Left lung (tissue), 10 donors: ENCODE results near the gene KLF12. TPM values are rescaled to one million over a fixed set of nuclear protein-coding genes. Genes with fewer than 3 reads are reported as not detected.

ENCODE experiments used
- ATAC-seq: fragments of 200-7000 bp; cut with Tn5 transposase; one replicate; pipeline ENCODE4 v1.9.1; 2020; ENCODE audit warnings: moderate library complexity
- DNase-seq, 4 donors: peaks; one replicate each; pipeline ENCODE4 v3.0.0-alpha.2; 2013 to 2020
- H3K27ac ChIP-seq, 2 donors: fragments of 200-600 bp; sonication (generic) in 1 of 2; one replicate each; pipeline versions ENCODE4 v1.5.0 to v1.8.0; 2020 to 2021
- H3K27me3 ChIP-seq, 2 donors: fragments of 200-600 bp; sonication (generic) in 1 of 2; one replicate each; pipeline versions ENCODE4 v1.5.0 to v1.8.0; 2020 to 2021
- H3K36me3 ChIP-seq, 2 donors: fragments of 200-600 bp; sonication (generic) in 1 of 2; one replicate each; pipeline versions ENCODE4 v1.5.0 to v1.8.0; 2020 to 2021
- H3K4me1 ChIP-seq, 2 donors: fragments of 200-600 bp; one replicate each; pipeline ENCODE4 v1.8.0; 2021
- H3K4me3 ChIP-seq, 2 donors: fragments of 200-600 bp; sonication (generic) in 1 of 2; one replicate each; pipeline versions ENCODE4 v1.5.0 to v1.8.0; 2020 to 2021; ENCODE audit warnings: mild to moderate bottlenecking in 1 of 2
- H3K9me3 ChIP-seq, 2 donors: fragments of 200-600 bp; sonication (generic) in 1 of 2; one replicate each; pipeline versions ENCODE4 v1.5.0 to v1.8.0; 2020 to 2021
- intact Hi-C, 2 donors: fragments of 100-400 bp; cut with DNase I; formaldehyde crosslinking; loops; one replicate each; pipeline versions ENCODE4 v1.11.2 to v1.14.2; 2022
- polyA plus RNA-seq, 6 donors: library from polyadenylated mRNA; unstranded; fragments of 120-200 nt; gene quantifications; one replicate each; pipeline ENCODE4 v1.2.1, GENCODE V29; 2013; ENCODE audit not compliant: insufficient read length in 6 of 6
- total RNA-seq, 2 donors: library from RNA; stranded (reverse); fragmentation: NEBNext Ultra II Directional; extraction: Animal tissue kit (Norgen Biotek cat#: 25700); gene quantifications; one replicate each; pipeline ENCODE4 v1.2.1, GENCODE V29; 2021
- TF ChIP-seq, protein P1 (sequence below), 2 donors: fragments of 200-600 bp; sonication (generic) in 1 of 2; IDR thresholded peaks; one replicate each; pipeline versions ENCODE4 v1.5.0 to v1.8.0; 2021; ENCODE audit warnings: antibody characterized with exemption in 2 of 2
- donor health status: DM: no; HTN: yes; CAD: no.
- donor health status: DM: no; HTN: no; CAD: no.

KLF12 gene
- total and polyA plus RNA-seq, 8 donors: 7.8 to 27.7 (median 21.8) TPM

GRCh38 chr13:74128156-74128767, 5.9 kb downstream of the KLF12 start:
- Histone ChIP-seq H3K36me3 (no peaks in the 10 kb centered on the region), H3K27me3 (peaks cover 0 to 12% of the 10 kb centered on the region in 2 donors), H3K4me1 (peaks cover 4 to 5% of the 10 kb centered on the region in 2 donors), H3K4me3 (no peak overlapping the region), H3K27ac (no peak overlapping the region), H3K9me3 (no peaks in the 10 kb centered on the region)
- intact Hi-C loops: no loop called here
- DNase-seq (no peak), ATAC-seq (peak; percentile 5)
- TF ChIP-seq, protein P1, sequence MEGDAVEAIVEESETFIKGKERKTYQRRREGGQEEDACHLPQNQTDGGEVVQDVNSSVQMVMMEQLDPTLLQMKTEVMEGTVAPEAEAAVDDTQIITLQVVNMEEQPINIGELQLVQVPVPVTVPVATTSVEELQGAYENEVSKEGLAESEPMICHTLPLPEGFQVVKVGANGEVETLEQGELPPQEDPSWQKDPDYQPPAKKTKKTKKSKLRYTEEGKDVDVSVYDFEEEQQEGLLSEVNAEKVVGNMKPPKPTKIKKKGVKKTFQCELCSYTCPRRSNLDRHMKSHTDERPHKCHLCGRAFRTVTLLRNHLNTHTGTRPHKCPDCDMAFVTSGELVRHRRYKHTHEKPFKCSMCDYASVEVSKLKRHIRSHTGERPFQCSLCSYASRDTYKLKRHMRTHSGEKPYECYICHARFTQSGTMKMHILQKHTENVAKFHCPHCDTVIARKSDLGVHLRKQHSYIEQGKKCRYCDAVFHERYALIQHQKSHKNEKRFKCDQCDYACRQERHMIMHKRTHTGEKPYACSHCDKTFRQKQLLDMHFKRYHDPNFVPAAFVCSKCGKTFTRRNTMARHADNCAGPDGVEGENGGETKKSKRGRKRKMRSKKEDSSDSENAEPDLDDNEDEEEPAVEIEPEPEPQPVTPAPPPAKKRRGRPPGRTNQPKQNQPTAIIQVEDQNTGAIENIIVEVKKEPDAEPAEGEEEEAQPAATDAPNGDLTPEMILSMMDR (IDR thresholded peaks at IDR 0.05): no peak

GRCh38 chr13:74118328-74118727, 15.9 kb downstream of the KLF12 start:
- intact Hi-C loops: no loop called here
- TF ChIP-seq, protein P1 (IDR thresholded peaks at IDR 0.05): no peak
- H3K9me3 ChIP-seq: peaks cover 0 to 29% of the 10 kb centered on the region in 2 donors
- H3K4me1 ChIP-seq: no peaks in the 10 kb centered on the region
- DNase-seq (no peak), ATAC-seq (no peak)
- H3K27me3 ChIP-seq: no peaks in the 10 kb centered on the region
- no peak overlapping the region for H3K4me3 ChIP-seq
- no peak overlapping the region for H3K27ac ChIP-seq
- no peaks in the 10 kb centered on the region for H3K36me3 ChIP-seq

DNA sequence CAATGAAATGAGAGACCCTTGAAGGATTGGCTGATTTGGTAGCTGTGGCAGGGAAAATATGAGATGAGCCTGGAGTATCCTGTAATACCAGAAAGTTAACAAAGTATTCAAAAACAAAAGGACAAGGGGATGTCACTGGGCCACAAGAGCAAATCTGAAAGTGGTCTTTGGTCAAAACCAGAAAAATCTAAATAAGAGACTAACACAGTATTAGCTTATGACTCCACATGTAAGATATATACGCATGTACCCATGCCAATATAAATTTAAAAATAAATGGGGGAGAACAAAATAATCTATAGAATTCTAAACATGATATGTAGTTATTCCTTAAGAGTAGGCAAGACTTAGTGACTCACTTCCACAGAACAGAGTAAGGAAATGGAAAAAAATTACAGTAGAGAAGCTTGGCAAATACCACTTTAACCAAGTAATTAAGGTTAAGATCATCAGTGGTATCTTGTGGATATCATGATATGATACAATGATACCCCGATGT, 16.9 kb downstream of the KLF12 start:
- no peak overlapping the region for H3K4me3 ChIP-seq
- ATAC-seq (no peak), DNase-seq (no peak)
- no peak overlapping the region for H3K27ac ChIP-seq
- intact Hi-C loops: no loop called here
- H3K36me3 ChIP-seq: no peaks in the 10 kb centered on the region
- no peaks in the 10 kb centered on the region for H3K27me3 ChIP-seq
- H3K9me3 ChIP-seq: peaks cover 0 to 29% of the 10 kb centered on the region in 2 donors
- TF ChIP-seq, protein P1 (IDR thresholded peaks at IDR 0.05): no peak
- no peaks in the 10 kb centered on the region for H3K4me1 ChIP-seq

GRCh38 chr13:74115133-74115532, 19.1 kb downstream of the KLF12 start:
- Histone ChIP-seq H3K9me3 (peaks cover 0 to 26% of the 10 kb centered on the region in 2 donors), H3K27me3 (no peaks in the 10 kb centered on the region), H3K27ac (no peak overlapping the region), H3K4me1 (no peaks in the 10 kb centered on the region), H3K4me3 (no peak overlapping the region), H3K36me3 (no peaks in the 10 kb centered on the region)
- TF ChIP-seq, protein P1 (IDR thresholded peaks at IDR 0.05): no peak
- DNase-seq (no peak), ATAC-seq (no peak)
- intact Hi-C loops: no loop called here

DNA sequence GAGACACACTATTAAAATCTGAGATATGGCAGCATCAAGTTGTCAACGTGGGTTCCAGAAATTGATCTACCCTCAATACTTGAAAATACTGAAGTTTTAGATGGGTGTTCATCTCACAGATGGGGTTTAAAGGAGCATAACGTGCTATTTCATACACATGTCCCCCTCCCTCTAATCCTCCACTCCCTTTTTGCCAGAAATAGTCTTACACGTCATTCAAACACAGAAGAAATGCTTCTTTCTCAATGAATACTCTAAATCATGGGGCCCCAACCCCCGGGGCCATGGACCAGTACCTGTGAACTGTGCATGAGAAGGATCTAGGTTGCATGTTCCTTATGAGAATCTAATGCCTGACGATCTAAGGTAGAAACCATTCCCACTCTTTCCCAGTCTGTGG, 19.6 kb downstream of the KLF12 start:
- no peak overlapping the region for H3K27ac ChIP-seq
- H3K9me3 ChIP-seq: peaks cover 0 to 21% of the 10 kb centered on the region in 2 donors
- TF ChIP-seq, protein P1 (IDR thresholded peaks at IDR 0.05): no peak
- no peaks in the 10 kb centered on the region for H3K27me3 ChIP-seq
- ATAC-seq (no peak), DNase-seq (no peak)
- H3K4me3 ChIP-seq: no peak overlapping the region
- intact Hi-C loops: no loop called here
- H3K36me3 ChIP-seq: no peaks in the 10 kb centered on the region
- no peaks in the 10 kb centered on the region for H3K4me1 ChIP-seq
